ENCODE results near the gene APCDD1. TPM values are rescaled to one million over a fixed set of nuclear protein-coding genes. Genes with fewer than 3 reads are reported as not detected.

APCDD1 gene
- total and polyA plus RNA-seq, 3 experiments from 2014 or later = not detected

DNA sequence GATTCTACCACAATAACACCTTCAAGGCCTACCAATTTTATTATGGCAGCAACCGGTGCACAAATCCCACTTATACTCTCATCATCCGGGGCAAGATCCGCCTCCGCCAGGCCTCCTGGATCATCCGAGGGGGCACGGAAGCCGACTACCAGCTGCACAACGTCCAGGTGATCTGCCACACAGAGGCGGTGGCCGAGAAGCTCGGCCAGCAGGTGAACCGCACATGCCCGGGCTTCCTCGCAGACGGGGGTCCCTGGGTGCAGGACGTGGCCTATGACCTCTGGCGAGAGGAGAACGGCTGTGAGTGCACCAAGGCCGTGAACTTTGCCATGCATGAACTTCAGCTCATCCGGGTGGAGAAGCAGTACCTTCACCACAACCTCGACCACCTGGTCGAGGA is 17.1 kb downstream of the APCDD1 start:
- peaks cover 15 to 31% of the 10 kb centered on the region in 2 donors for H3K27me3 Mint-ChIP-seq
- no peaks in the 10 kb centered on the region for H3K9me3 ChIP-seq (ENCODE audit: low read length)
- H3K4me1 Mint-ChIP-seq = no peaks in the 10 kb centered on the region
- H3K27ac Mint-ChIP-seq = no peak overlapping the region
- H3K4me3 Mint-ChIP-seq = no peak overlapping the region
- H3K27me3 ChIP-seq (ENCODE audit: insufficient read depth, low read length, poor library complexity, severe bottlenecking) = no peaks in the 10 kb centered on the region
- ChIA-PET POLR2A (no interaction called here), CTCF (interaction anchor here (1.1 kb wide), 1 partner anchor 20 kb away, joined by 3 read pairs; no protein-coding TSS in a partner anchor)
- H3K36me3 Mint-ChIP-seq = no peaks in the 10 kb centered on the region
- no peaks in the 10 kb centered on the region for H3K4me1 ChIP-seq (ENCODE audit: insufficient read depth, low read length)
- H3K36me3 ChIP-seq (ENCODE audit: insufficient read depth, low read length) = no peaks in the 10 kb centered on the region
- H3K9me3 Mint-ChIP-seq = no peaks in the 10 kb centered on the region
- H3K4me3 ChIP-seq (ENCODE audit: low read length) = no peak overlapping the region
- no peak for DNase-seq
- no peak overlapping the region for H3K27ac ChIP-seq (ENCODE audit: low read depth, low read length)

DNA sequence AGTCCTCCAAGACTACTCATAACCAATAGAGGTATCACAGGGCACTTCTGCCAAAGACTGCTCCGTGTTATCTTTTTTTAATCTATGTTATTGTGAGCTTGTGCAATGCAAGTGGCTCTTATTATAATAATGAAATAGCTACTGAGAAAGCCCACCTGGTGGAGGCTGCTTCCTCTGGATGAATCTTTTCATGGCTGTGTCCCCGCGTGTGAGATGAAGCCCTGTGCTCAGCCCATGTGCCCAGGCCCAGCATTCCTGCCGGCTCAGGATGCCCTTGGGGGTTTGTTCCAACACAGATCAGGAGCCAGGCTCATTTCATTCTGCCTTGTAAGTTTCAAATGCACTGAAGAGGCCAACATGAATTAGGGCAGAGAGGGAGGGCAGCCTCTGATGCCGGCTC is 18.7 kb downstream of the APCDD1 start:
- H3K4me3 ChIP-seq (ENCODE audit: low read length) = no peak overlapping the region
- H3K36me3 ChIP-seq (ENCODE audit: insufficient read depth, low read length) = no peaks in the 10 kb centered on the region
- Mint-ChIP-seq H3K4me3 (no peak overlapping the region), H3K9me3 (no peaks in the 10 kb centered on the region), H3K36me3 (no peaks in the 10 kb centered on the region), H3K4me1 (no peaks in the 10 kb centered on the region), H3K27me3 (peaks cover 16 to 32% of the 10 kb centered on the region in 2 donors), H3K27ac (no peak overlapping the region)
- H3K9me3 ChIP-seq (ENCODE audit: low read length) = no peaks in the 10 kb centered on the region
- DNase-seq = no peak
- H3K27ac ChIP-seq (ENCODE audit: low read depth, low read length) = no peak overlapping the region
- POLR2A ChIA-PET = no interaction called here
- CTCF ChIA-PET = no interaction called here
- no peaks in the 10 kb centered on the region for H3K27me3 ChIP-seq (ENCODE audit: insufficient read depth, low read length, poor library complexity, severe bottlenecking)
- H3K4me1 ChIP-seq (ENCODE audit: insufficient read depth, low read length) = no peaks in the 10 kb centered on the region

GRCh38 chr18:10474309-10474708 is 19.9 kb downstream of the APCDD1 start:
- H3K4me3 ChIP-seq (ENCODE audit: low read length) = no peak overlapping the region
- H3K9me3 Mint-ChIP-seq = no peaks in the 10 kb centered on the region
- no peak for DNase-seq
- peaks cover 22 to 35% of the 10 kb centered on the region in 2 donors for H3K27me3 Mint-ChIP-seq
- H3K4me1 ChIP-seq (ENCODE audit: insufficient read depth, low read length) = no peaks in the 10 kb centered on the region
- H3K27ac ChIP-seq (ENCODE audit: low read depth, low read length) = no peak overlapping the region
- H3K36me3 ChIP-seq (ENCODE audit: insufficient read depth, low read length) = no peaks in the 10 kb centered on the region
- CTCF ChIA-PET = no interaction called here
- no peaks in the 10 kb centered on the region for H3K9me3 ChIP-seq (ENCODE audit: low read length)
- H3K4me3 Mint-ChIP-seq = no peak overlapping the region
- no peaks in the 10 kb centered on the region for H3K36me3 Mint-ChIP-seq
- H3K4me1 Mint-ChIP-seq = no peaks in the 10 kb centered on the region
- POLR2A ChIA-PET = no interaction called here
- no peaks in the 10 kb centered on the region for H3K27me3 ChIP-seq (ENCODE audit: insufficient read depth, low read length, poor library complexity, severe bottlenecking)
- no peak overlapping the region for H3K27ac Mint-ChIP-seq

DNA sequence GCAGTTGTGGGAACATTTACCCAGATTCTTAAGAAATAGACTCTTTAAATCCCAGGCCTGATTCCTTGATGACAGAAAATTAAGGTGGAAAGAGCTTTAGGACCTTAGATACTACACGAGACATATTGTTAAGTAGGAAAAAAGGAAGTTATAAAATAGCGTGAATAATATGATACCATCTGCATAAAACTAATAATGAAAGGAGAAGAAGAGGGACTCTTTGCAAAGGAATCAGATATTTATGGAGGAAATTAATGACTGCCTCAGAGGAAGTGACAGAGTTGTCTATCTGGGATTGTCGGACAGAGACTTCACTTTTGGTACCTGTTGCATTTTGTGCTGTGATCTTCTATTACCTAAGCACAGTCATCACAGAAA is 20.8 kb downstream of the APCDD1 start:
- H3K9me3 Mint-ChIP-seq = no peaks in the 10 kb centered on the region
- Histone ChIP-seq H3K27ac (ENCODE audit: low read depth, low read length) (no peak overlapping the region), H3K4me1 (ENCODE audit: insufficient read depth, low read length) (no peaks in the 10 kb centered on the region), H3K36me3 (ENCODE audit: insufficient read depth, low read length) (no peaks in the 10 kb centered on the region), H3K9me3 (ENCODE audit: low read length) (no peaks in the 10 kb centered on the region), H3K27me3 (ENCODE audit: insufficient read depth, low read length, poor library complexity, severe bottlenecking) (no peaks in the 10 kb centered on the region), H3K4me3 (ENCODE audit: low read length) (no peak overlapping the region)
- peaks cover 22 to 35% of the 10 kb centered on the region in 2 donors for H3K27me3 Mint-ChIP-seq
- H3K4me3 Mint-ChIP-seq = no peak overlapping the region
- H3K36me3 Mint-ChIP-seq = no peaks in the 10 kb centered on the region
- H3K27ac Mint-ChIP-seq = no peak overlapping the region
- CTCF ChIA-PET = no interaction called here
- DNase-seq = no peak
- POLR2A ChIA-PET = no interaction called here
- H3K4me1 Mint-ChIP-seq = no peaks in the 10 kb centered on the region

DNA sequence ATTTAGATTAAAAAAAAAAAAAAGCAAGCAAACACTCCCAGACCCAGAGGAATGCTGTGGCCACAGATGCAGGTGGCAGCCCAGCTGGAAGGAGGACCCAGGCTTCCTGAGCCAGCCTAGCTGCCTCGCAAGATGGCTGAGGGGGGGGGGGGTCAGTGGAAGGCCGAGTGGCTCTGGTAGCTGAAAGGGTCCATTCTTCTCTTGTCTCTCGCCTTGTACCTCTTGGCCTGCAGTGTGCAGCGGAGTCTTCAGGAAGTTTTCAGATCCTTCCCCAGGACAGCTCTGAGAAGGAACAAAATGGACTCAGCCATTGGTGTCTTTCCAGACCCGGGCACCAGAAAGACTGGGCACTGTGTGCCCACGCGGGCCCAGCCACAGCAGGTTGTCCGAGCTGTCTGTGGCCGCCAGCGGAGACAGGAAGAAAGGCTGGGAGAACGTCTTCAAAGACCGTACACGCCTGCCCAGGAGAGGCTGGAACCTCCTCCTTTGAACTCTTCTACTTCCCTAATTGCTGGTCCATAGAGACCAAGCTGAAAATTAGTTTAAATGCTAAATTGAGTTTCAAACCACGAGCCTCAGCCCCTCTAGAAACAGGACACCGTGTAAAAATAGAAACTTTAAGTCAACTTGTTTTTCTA is 21.3 kb downstream of the APCDD1 start:
- no peaks in the 10 kb centered on the region for H3K9me3 Mint-ChIP-seq
- H3K4me1 Mint-ChIP-seq = no peaks in the 10 kb centered on the region
- Histone ChIP-seq H3K27me3 (ENCODE audit: insufficient read depth, low read length, poor library complexity, severe bottlenecking) (no peaks in the 10 kb centered on the region), H3K4me3 (ENCODE audit: low read length) (no peak overlapping the region), H3K9me3 (ENCODE audit: low read length) (no peaks in the 10 kb centered on the region), H3K36me3 (ENCODE audit: insufficient read depth, low read length) (no peaks in the 10 kb centered on the region), H3K4me1 (ENCODE audit: insufficient read depth, low read length) (no peaks in the 10 kb centered on the region), H3K27ac (ENCODE audit: low read depth, low read length) (no peak overlapping the region)
- POLR2A ChIA-PET = no interaction called here
- no peak overlapping the region for H3K27ac Mint-ChIP-seq
- peaks cover 22 to 35% of the 10 kb centered on the region in 2 donors for H3K27me3 Mint-ChIP-seq
- H3K36me3 Mint-ChIP-seq = no peaks in the 10 kb centered on the region
- CTCF ChIA-PET = no interaction called here
- DNase-seq = no peak
- H3K4me3 Mint-ChIP-seq = no peak overlapping the region

DNA sequence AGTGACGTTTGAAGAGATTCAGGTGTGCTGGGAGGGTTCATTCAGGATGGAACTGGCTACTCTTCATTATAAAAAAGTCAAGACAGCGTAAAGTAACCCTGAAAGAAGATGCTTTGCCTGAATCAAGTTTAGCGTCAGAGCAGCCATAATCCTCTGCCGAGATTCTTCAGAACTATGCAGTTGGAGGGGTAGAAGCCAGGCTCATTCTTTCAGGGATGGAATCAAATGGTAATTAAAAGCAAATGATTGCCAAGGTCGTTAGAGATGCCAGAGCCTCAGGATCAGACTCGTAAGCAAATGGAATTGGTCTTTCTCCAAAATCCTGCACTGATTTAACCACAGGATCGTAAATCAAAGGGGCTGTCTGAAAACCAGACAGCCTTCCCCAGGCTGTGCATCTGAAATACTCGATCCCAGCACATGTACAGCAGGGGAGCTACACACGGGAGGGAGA is 21.9 kb downstream of the APCDD1 start:
- no peaks in the 10 kb centered on the region for H3K9me3 Mint-ChIP-seq
- no peaks in the 10 kb centered on the region for H3K4me1 ChIP-seq (ENCODE audit: insufficient read depth, low read length)
- ChIA-PET CTCF (no interaction called here), POLR2A (no interaction called here)
- H3K4me1 Mint-ChIP-seq = no peaks in the 10 kb centered on the region
- no peak overlapping the region for H3K27ac ChIP-seq (ENCODE audit: low read depth, low read length)
- no peak overlapping the region for H3K4me3 Mint-ChIP-seq
- H3K36me3 Mint-ChIP-seq = no peaks in the 10 kb centered on the region
- H3K36me3 ChIP-seq (ENCODE audit: insufficient read depth, low read length) = no peaks in the 10 kb centered on the region
- no peak overlapping the region for H3K27ac Mint-ChIP-seq
- H3K4me3 ChIP-seq (ENCODE audit: low read length) = no peak overlapping the region
- peaks cover 22 to 35% of the 10 kb centered on the region in 2 donors for H3K27me3 Mint-ChIP-seq
- no peaks in the 10 kb centered on the region for H3K9me3 ChIP-seq (ENCODE audit: low read length)
- no peaks in the 10 kb centered on the region for H3K27me3 ChIP-seq (ENCODE audit: insufficient read depth, low read length, poor library complexity, severe bottlenecking)
- DNase-seq = no peak

GRCh38 chr18:10477121-10477862 is 22.9 kb downstream of the APCDD1 start:
- Histone ChIP-seq H3K36me3 (ENCODE audit: insufficient read depth, low read length) (no peaks in the 10 kb centered on the region), H3K9me3 (ENCODE audit: low read length) (no peaks in the 10 kb centered on the region), H3K27ac (ENCODE audit: low read depth, low read length) (no peak overlapping the region), H3K4me1 (ENCODE audit: insufficient read depth, low read length) (no peaks in the 10 kb centered on the region), H3K27me3 (ENCODE audit: insufficient read depth, low read length, poor library complexity, severe bottlenecking) (no peaks in the 10 kb centered on the region), H3K4me3 (ENCODE audit: low read length) (no peak overlapping the region)
- H3K36me3 Mint-ChIP-seq = no peaks in the 10 kb centered on the region
- no peak overlapping the region for H3K4me3 Mint-ChIP-seq
- no peak overlapping the region for H3K27ac Mint-ChIP-seq
- peaks cover 22 to 33% of the 10 kb centered on the region in 2 donors for H3K27me3 Mint-ChIP-seq
- no peaks in the 10 kb centered on the region for H3K4me1 Mint-ChIP-seq
- no peak for DNase-seq
- CTCF ChIA-PET = no interaction called here
- H3K9me3 Mint-ChIP-seq = peaks cover 0 to 2% (median 0%) of the 10 kb centered on the region in 5 donors
- POLR2A ChIA-PET = no interaction called here

DNA sequence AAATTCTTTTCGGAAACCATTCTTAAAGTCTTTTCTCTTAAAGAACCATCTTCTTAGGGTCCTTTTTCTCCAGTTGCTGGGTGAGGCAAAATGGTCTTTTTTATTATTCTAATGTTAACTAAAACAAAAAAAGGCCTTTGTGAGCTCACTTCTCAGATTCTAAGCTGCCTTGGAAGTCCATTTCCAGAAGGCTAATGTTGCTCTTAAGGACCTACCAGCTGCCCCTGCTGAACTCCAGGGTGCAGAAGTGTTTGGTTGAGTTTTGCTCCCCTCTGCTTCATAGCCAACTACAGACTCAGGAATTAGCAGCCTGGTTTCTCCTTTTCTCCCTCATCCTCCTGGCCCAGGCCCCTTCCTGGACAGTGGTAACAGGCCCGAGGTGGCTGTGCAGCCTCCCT is 23.4 kb downstream of the APCDD1 start:
- CTCF ChIA-PET = no interaction called here

More for the DNA sequence above, 23.4 kb downstream of the APCDD1 start:
- H3K4me1 Mint-ChIP-seq = no peaks in the 10 kb centered on the region
- Histone ChIP-seq H3K27ac (ENCODE audit: low read depth, low read length) (no peak overlapping the region), H3K9me3 (ENCODE audit: low read length) (no peaks in the 10 kb centered on the region), H3K36me3 (ENCODE audit: insufficient read depth, low read length) (no peaks in the 10 kb centered on the region), H3K4me1 (ENCODE audit: insufficient read depth, low read length) (no peaks in the 10 kb centered on the region), H3K4me3 (ENCODE audit: low read length) (no peak overlapping the region), H3K27me3 (ENCODE audit: insufficient read depth, low read length, poor library complexity, severe bottlenecking) (no peaks in the 10 kb centered on the region)
- peaks cover 22 to 33% of the 10 kb centered on the region in 2 donors for H3K27me3 Mint-ChIP-seq
- H3K4me3 Mint-ChIP-seq = no peak overlapping the region
- DNase-seq = no peak
- peaks cover 0 to 2% (median 0%) of the 10 kb centered on the region in 5 donors for H3K9me3 Mint-ChIP-seq
- H3K36me3 Mint-ChIP-seq = no peaks in the 10 kb centered on the region
- POLR2A ChIA-PET = no interaction called here
- no peak overlapping the region for H3K27ac Mint-ChIP-seq
